Measurements from ENCODE around the gene PIR.

The PIR gene

GRCh38 chrX:15492469-15492868, 664 bp downstream of the PIR start:
- DNase-seq (ENCODE audit: low read depth in 3 of 3) = no peak

DNA sequence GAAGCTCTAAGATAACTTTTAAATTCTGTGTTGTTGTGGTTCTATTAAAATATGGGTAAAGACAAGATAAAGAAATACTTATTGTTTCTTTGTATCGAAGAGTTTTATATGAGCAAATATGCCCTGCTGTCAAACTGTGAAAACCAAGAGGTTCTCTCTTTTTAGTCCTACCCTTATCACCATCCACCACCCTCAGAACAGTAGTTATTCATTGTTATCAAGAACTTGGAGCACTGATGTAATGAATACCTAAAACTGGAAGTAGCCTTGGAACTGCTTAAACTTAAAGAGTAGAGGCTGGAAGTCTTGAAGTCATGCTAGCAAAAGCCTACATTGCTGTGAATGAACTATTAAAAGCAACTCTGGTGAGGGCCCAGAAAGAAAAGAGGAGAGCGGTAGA, 9.2 kb downstream of the PIR start:
- DNase-seq (ENCODE audit: low read depth in 3 of 3) = no peak

DNA sequence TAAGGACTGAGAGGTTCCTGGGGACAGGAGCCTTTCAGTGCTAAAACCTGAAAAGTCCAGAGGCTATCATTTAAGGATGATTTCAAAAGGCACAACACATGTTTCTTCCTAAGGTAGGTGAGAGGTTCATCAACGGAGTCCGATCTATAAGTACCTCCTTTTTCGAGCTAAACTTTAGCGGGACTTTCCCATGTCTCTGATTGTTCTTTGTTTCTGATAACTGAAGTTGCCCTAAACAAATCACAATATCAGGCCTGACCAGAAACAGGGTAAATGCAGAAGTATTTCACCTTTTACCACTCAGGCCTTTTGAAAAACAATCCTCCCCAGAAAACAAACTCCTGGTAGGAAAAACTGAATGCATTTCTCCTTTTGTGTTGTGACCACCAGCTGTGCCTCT, 17.6 kb downstream of the PIR start:
- no peak for DNase-seq (ENCODE audit: low read depth in 3 of 3)

DNA sequence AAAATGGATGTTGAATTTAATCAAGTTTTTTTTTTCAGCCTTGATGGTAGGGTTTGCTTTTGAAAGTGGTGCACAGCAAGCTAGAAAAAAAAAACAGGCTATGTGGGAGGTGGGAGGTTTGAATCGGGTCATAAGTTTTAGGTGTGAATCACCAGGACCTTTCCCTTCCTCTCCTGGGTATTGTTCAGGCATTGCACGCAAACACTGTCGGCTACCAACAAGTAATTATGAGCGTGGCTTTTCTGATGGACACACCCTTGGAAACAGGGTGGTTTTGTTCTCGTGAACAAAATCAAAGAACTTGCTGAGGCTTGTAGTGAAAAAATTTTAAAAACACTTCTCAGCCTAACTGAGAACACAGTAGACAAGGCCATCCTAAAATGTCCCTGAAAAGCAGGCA, 18.1 kb downstream of the PIR start:
- no peak for DNase-seq (ENCODE audit: low read depth in 3 of 3)

GRCh38 chrX:15474028-15474427, 19.1 kb downstream of the PIR start:
- DNase-seq (ENCODE audit: low read depth in 3 of 3) = no peak

DNA sequence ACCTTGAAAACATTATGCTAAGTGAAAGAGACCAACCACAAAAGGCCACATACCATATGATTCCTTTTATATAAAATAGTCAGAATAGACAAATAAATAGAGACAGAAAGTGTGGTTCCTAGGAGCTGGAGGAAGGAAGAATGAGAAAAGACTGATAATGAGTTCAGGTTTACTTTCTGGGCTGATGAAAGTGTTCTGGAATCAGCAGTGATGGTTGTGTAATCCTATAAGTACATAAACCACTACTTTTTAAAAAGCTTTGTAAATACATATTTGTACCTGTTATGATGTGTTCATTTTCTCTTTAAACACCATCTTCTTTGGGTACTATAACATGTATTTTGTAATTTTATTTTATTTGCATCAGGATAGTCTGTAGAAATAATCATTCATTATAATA, 20.6 kb downstream of the PIR start:
- no peak for DNase-seq (ENCODE audit: low read depth in 3 of 3)

DNA sequence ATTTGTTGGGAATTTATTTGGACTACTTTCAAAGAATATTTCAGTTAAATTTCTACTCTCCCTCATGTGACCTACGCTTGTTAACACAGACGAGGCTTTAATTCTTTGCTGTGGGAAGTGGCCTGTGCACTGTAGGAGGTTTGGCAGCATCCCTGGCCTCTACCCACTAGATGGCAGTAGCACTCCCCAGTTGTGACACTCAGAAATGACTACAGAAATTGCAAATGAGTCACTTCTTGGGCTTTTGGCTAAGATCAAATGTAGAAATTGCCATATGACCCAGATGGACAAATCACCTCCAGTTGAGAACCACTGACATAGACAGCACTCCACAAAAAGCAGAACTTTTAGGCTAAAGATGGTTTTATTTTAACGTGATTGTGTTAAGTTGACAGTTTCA, 22.1 kb downstream of the PIR start:
- DNase-seq (ENCODE audit: low read depth in 3 of 3) = peak; percentile 17 to 36 (median 23)

GRCh38 chrX:15469613-15470012, 23.5 kb downstream of the PIR start:
- DNase-seq (ENCODE audit: low read depth in 3 of 3) = no peak

GRCh38 chrX:15468036-15468435, 25.1 kb downstream of the PIR start:
- no peak for DNase-seq (ENCODE audit: low read depth in 3 of 3)

DNA sequence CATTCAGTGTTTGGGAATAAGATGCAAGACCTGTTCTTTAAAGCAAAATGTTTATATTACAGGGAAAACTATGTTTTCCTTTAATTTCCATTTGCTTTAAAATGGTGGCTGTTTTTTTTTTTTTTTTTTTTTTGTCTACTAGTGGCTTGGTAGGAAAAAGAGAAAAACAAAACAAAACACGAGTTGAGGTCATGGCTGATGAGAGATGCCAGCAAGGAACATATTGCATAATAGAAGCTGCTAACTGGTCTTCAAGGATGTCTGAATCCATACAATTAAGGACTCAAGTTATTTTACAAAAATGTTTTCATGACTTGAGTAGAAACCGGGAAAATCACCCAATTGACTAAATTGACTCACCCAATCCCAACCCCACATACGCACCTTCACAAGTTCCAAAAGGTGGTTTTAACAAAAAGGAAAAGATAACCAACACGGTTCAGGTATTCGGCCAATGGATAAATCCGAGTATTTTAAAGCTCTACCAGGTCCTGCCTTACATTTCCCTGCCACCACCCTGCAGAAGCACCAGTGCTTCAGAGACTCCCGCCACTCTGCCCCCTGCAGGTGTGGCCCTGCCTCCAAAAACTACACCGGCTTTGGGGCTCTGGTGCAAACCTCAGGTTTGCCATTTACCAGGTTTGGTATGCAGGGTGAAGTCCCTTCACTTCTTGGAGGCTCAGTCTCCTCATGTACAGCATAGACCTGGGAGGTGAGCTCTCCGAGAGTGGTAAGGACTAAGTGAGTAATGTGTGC, 27.1 kb downstream of the PIR start:
- no peak for DNase-seq (ENCODE audit: low read depth in 3 of 3)

DNA sequence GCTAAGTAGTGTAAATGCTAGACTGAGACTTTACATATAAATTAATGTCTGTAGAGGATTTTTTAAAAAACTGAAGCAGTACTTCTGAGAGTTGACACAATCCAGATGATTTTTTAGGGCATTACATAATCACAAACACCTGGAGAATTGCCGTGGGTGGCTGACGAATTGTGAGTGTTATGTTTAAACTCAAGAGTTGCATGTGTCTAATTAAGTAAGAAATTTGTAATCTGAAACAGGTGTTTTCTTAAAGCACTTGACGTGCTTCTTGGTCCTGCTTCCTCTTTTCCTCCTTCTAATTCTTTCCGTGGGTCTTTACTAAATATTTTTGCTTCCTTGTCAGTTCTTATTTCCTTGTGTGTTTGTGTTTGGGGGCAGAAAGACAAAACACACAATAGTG, 27.8 kb downstream of the PIR start:
- DNase-seq (ENCODE audit: low read depth in 3 of 3) = no peak

DNA sequence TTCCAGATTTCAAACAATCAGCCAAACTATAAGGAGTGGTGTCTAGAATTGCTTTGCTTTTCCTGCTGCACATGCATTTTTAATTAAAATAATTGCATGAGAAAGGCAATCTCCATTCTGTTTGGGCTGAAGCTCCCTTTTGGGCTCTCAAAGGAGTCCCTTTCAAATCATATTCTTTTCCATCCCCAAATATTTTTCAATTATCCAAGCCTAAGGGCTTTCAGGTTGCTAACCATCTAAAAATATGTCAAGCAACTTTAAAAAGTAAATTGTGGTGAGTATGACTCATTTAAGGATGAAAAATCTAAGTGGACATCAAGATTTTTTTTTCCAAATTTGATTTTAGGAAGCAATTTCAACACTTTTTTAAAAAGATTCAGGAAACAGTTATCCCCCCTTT, 28.4 kb downstream of the PIR start:
- no peak for DNase-seq (ENCODE audit: low read depth in 3 of 3)

DNA sequence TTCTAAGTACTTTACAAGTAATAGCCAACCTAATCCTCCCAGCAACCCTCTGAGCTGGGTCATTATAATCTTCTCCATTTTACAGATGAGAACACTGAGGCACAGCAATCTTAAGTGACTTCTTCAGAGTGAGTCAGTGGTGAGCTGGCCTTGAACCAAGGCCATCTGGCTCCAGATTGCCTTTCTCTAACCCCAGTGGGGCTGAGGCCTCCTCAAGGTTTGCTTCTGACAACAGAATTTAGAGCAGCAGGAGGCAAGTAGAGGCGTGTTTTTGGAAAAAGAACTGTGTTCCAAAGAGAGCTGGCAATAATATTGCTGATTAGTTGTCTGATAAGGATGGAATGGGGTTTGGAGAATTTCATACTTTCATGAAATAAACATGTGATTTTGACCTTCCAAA, 41.2 kb downstream of the PIR start:
- no peak for DNase-seq (ENCODE audit: low read depth in 3 of 3)

DNA sequence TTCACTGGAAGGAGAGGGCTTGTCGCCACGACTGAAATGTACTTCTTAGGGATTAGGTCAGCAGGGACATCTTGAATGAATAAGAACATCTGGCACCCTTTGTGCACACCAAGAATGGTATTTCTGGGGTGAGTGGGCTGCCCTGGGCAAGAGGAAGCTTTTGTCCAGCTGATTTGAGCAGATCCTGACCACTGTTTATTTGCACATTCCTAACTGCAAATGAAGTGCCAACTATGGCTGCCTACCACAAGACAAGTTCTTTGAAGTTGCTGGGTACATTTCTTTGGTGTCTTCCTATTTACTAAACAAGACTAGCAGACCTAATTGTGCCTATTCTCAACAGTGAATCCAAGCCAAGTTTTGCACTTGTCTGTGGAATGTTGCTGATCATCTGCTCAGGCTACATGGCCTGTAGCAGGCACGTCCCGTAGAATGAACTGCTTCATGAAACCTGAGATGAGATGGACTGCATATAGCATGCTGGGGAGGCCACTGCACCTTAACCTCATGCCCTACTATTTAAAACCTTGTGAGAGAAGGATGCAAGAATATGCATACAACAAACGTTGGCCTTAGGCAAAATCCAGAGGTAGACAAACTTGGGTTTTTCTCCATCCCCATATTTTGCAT, 45.0 kb downstream of the PIR start:
- DNase-seq (ENCODE audit: low read depth in 3 of 3) = no peak

- no peak for DNase-seq (ENCODE audit: low read depth in 3 of 3)
These were observed 51.7 kb downstream of the PIR start for GRCh38 chrX:15441464-15441863.

- DNase-seq (ENCODE audit: low read depth in 3 of 3) = no peak
These were observed 54.8 kb downstream of the PIR start for GRCh38 chrX:15438332-15438731.

DNA sequence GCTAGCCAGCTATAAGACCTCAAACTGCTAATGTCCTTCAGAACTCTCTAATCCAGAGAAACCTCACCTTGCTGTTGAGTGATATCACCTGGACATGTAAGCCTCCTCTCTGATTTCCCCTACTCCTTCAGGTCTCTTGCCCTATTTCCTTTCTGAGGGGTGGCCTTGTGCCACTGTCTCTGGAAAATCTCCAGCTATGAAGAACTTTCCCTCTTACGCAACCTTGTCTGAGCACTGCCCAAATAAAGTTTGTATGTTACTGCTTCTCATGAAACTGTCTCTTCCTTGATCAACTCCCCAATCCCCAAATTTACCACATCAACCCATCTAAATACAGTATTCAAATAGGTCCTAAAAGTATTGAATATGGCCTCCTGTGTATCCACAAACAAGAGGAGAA, 55.4 kb downstream of the PIR start:
- DNase-seq (ENCODE audit: low read depth in 3 of 3) = no peak

GRCh38 chrX:15435836-15436619, 57.1 kb downstream of the PIR start:
- DNase-seq (ENCODE audit: low read depth in 3 of 3) = no peak

DNA sequence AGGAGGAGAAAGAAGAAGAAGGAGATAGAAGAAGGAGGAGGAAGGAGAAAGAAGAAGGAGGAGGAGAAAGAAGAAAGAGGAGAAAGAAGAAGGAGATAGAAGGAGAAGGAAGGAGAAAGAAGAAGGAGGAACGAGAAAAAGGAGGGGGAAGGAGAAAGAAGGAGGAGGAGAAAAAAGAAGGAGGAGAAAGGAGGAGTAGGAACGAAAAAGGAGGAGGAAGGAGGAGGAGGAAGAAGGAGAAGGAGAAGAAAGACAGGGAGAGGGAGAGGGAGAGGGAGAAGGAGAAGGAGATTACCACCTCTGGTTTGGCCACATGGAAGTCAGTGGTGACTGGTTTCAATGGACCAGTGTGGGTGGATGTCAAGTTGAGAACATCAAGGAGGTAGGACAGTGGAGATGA, 58.9 kb downstream of the PIR start:
- DNase-seq (ENCODE audit: low read depth in 3 of 3) = no peak

- DNase-seq (ENCODE audit: low read depth in 3 of 3) = no peak
These were observed 62.5 kb downstream of the PIR start for GRCh38 chrX:15430584-15430983.

DNA sequence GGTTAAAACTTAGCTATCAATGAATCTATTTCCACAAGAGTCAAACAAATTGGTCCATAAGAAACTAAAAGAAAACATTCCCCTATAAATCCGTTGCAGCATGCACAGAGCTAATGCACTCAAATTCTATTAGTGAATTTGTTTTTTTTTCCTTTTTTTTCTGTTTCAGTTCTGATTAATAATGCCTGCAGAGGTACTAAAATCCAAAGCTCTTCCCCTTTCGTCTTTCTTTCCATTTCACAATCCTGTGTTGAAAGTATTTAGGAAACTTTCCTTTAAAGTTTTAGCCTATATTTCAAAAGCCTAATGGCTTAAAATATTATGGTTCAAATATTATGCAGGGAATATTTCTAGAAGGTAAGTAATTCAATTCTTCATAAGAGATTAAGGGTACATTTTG, 63.1 kb downstream of the PIR start:
- DNase-seq (ENCODE audit: low read depth in 3 of 3) = no peak

GRCh38 chrX:15425024-15425423, 68.1 kb downstream of the PIR start:
- no peak for DNase-seq (ENCODE audit: low read depth in 3 of 3)

- DNase-seq (ENCODE audit: low read depth in 3 of 3) = no peak
These were observed 74.4 kb downstream of the PIR start for GRCh38 chrX:15418707-15419181.
